HCT116 (cell line): ENCODE results near the gene TMCO5A. TPM values are rescaled to one million over a fixed set of nuclear protein-coding genes. Genes with fewer than 3 reads are reported as not detected.

ENCODE experiments used
- ATAC-seq: fragments of 200-7000 bp; cut with Tn5 transposase; 2 replicates; pipeline ENCODE4 v1.9.1; 2020; ENCODE audit warnings: mild to moderate bottlenecking, moderate library complexity
- BruUV-seq: library from RNA; stranded (reverse); fragments of 400-500 nt; replicated peaks from 2 replicates; lab custom pipeline; 2021; lab: Mats Ljungman, UMichigan
- CTCF ChIA-PET: fragments of 300-600 bp; sonication (Branson Sonifier 250); formaldehyde crosslinking; loops from one replicate; lab custom pipeline; 2021; ENCODE audit warnings: antibody characterized with exemption; lab: Charles Lee
- POLR2A ChIA-PET: fragments of 300-600, 350-600 bp; sonication (Branson Sonifier 250); formaldehyde crosslinking; loops from one replicate; lab custom pipeline; 2021; ENCODE audit warnings: antibody characterized with exemption; lab: Charles Lee
- RAD21 ChIA-PET, 2 experiments: fragments of 300-600 bp; sonication (Branson Sonifier 250); formaldehyde crosslinking; loops; one replicate each; lab custom pipeline; 2023; ENCODE audit warnings: low total read pairs in 2 of 2; ENCODE audit not compliant: uncharacterized antibody in 2 of 2, unreplicated experiment in 2 of 2, low non-redundant PET in 1 of 2; lab: Charles Lee
- DNase-seq: peaks from one replicate; pipeline ENCODE4 v3.0.0-alpha.2; 2010; ENCODE audit warnings: low read depth, low spot score
- H2AFZ ChIP-seq: fragments of 200-600 bp; shearing (Covaris generic), sonication (generic); 2 replicates; pipeline ENCODE4 v1.6.1; 2017; ENCODE audit warnings: low read depth, mixed run types, mixed read lengths, antibody characterized with exemption, low read length; ENCODE audit not compliant: poor library complexity, severe bottlenecking
- H3K27ac ChIP-seq: 2 replicates; pipeline ENCODE4 v1.5.1; 2012; ENCODE audit warnings: low read depth, low read length
- H3K27me3 ChIP-seq: fragments of 200-600 bp; sonication (generic); 2 replicates; pipeline ENCODE4 v1.6.1; 2016; ENCODE audit warnings: mixed run types, low read length, mixed read lengths; ENCODE audit not compliant: insufficient read depth
- H3K36me3 ChIP-seq, 2 experiments: fragments of 200-500 bp in 1 of 2; fragments of 200-600 bp in 1 of 2; sonication (Bioruptor generic) in 1 of 2; sonication (generic) in 1 of 2; 2 replicates each; pipeline versions ENCODE4 v1.5.1 to v1.6.1; 2014 to 2016; ENCODE audit warnings: low read length in 2 of 2, inconsistent platforms in 1 of 2, mixed read lengths in 1 of 2, mixed run types in 1 of 2; ENCODE audit not compliant: insufficient read depth in 2 of 2, control insufficient read depth in 1 of 2
- H3K4me1 ChIP-seq, 2 experiments: fragments of 200-600 bp in 1 of 2; sonication (generic) in 1 of 2; 2 replicates each; pipeline versions ENCODE4 v1.5.1 to v1.6.1; 2012 to 2017; ENCODE audit warnings: low read length in 2 of 2, inconsistent platforms in 1 of 2, mild to moderate bottlenecking in 1 of 2, mixed read lengths in 1 of 2, mixed run types in 1 of 2, moderate library complexity in 1 of 2; ENCODE audit not compliant: insufficient read depth in 2 of 2, control insufficient read depth in 1 of 2
- H3K4me2 ChIP-seq: fragments of 200-600 bp; sonication (generic); 2 replicates; pipeline ENCODE4 v1.6.1; 2017; ENCODE audit warnings: mixed run types, low read length, mixed read lengths
- H3K4me3 ChIP-seq, 2 experiments: fragments of 200-600 bp in 1 of 2; sonication (generic) in 1 of 2; replicated peaks in 1 of 2; 2 replicates each; pipeline ENCODE4 v1.5.1; 2011 to 2016; ENCODE audit warnings: low read length in 2 of 2, control low read depth in 1 of 2, low read depth in 1 of 2, mild to moderate bottlenecking in 1 of 2, mixed read lengths in 1 of 2, mixed run types in 1 of 2
- H3K79me2 ChIP-seq: fragments of 200-600 bp; sonication (generic); 2 replicates; pipeline ENCODE4 v1.6.1; 2017; ENCODE audit warnings: mild to moderate bottlenecking, mixed run types, low read length, moderate library complexity, mixed read lengths; ENCODE audit not compliant: insufficient read depth
- H3K9ac ChIP-seq: fragments of 200-600 bp; sonication (generic); 2 replicates; pipeline ENCODE4 v1.6.1; 2016; ENCODE audit warnings: low read length, mixed read lengths
- H3K9me2 ChIP-seq: fragments of 200-600 bp; sonication (generic), shearing (Covaris generic); 2 replicates; pipeline ENCODE4 v1.6.1; 2017; ENCODE audit warnings: mixed run types, mild to moderate bottlenecking, moderate library complexity; ENCODE audit not compliant: insufficient read depth
- H3K9me3 ChIP-seq, 2 experiments: fragments of 200-500 bp in 1 of 2; fragments of 200-600 bp in 1 of 2; sonication (Bioruptor generic) in 1 of 2; sonication (generic) in 1 of 2; 2 replicates each; pipeline ENCODE4 v1.6.1; 2014 to 2017; ENCODE audit warnings: low read length in 2 of 2, mixed read lengths in 2 of 2, inconsistent platforms in 1 of 2, low read depth in 1 of 2, mild to moderate bottlenecking in 1 of 2, mixed run types in 1 of 2, moderate library complexity in 1 of 2; ENCODE audit not compliant: control insufficient read depth in 1 of 2, insufficient read depth in 1 of 2
- H4K20me1 ChIP-seq: fragments of 200-600 bp; sonication (generic), shearing (Covaris generic); 2 replicates; pipeline ENCODE4 v1.6.1; 2017; ENCODE audit warnings: mixed run types, mild to moderate bottlenecking, moderate library complexity; ENCODE audit not compliant: insufficient read depth
- CBX3 ChIP-seq: IDR thresholded peaks from 2 replicates; pipeline ENCODE4 v1.6.1; 2012; ENCODE audit warnings: low read depth
- CEBPB ChIP-seq: IDR thresholded peaks from 2 replicates; pipeline ENCODE4 v1.6.1; 2012; ENCODE audit warnings: low read depth
- EGR1 ChIP-seq: IDR thresholded peaks from 2 replicates; pipeline ENCODE4 v1.6.1; 2012; ENCODE audit warnings: low read depth
- ELF1 ChIP-seq: IDR thresholded peaks from 2 replicates; pipeline ENCODE4 v1.6.1; 2012; ENCODE audit warnings: low read depth, borderline replicate concordance
- EZH2 ChIP-seq: fragments of 200-600 bp; sonication (generic); IDR thresholded peaks from 2 replicates; pipeline ENCODE4 v1.6.1; 2017; ENCODE audit warnings: antibody characterized with exemption, mixed run types
- EZH2phosphoT487 ChIP-seq: fragments of 200-600 bp; IDR thresholded peaks from 2 replicates; pipeline ENCODE4 v1.6.1; 2018; ENCODE audit warnings: antibody characterized with exemption, borderline replicate concordance
- FOSL1 ChIP-seq: IDR thresholded peaks from 2 replicates; pipeline ENCODE4 v1.6.1; 2012; ENCODE audit warnings: low read depth
- JUND ChIP-seq: IDR thresholded peaks from 2 replicates; pipeline ENCODE4 v1.6.1; 2012
- POLR2A ChIP-seq: IDR thresholded peaks from 2 replicates; pipeline ENCODE4 v1.7.0; 2011; ENCODE audit warnings: borderline replicate concordance; ENCODE audit not compliant: insufficient read depth, insufficient read length; ENCODE audit errors: extremely low read depth
- POLR2AphosphoS5 ChIP-seq: IDR thresholded peaks from 2 replicates; pipeline ENCODE4 v1.6.1; 2011; ENCODE audit warnings: mild to moderate bottlenecking, low read depth, low read length, moderate library complexity
- RAD21 ChIP-seq: IDR thresholded peaks from 2 replicates; pipeline ENCODE4 v1.6.1; 2012; ENCODE audit warnings: low read depth, mild to moderate bottlenecking
- SIN3A ChIP-seq: IDR thresholded peaks from 2 replicates; pipeline ENCODE4 v1.6.1; 2012; ENCODE audit warnings: low read depth
- SP1 ChIP-seq: IDR thresholded peaks from 2 replicates; pipeline ENCODE4 v1.6.1; 2012; ENCODE audit warnings: low read depth
- TCF7L2 ChIP-seq: IDR thresholded peaks from 2 replicates; pipeline ENCODE4 v1.7.0; 2011; ENCODE audit warnings: borderline replicate concordance, inconsistent platforms; ENCODE audit not compliant: insufficient read depth, insufficient read length; ENCODE audit errors: extremely low read depth
- YY1 ChIP-seq: IDR thresholded peaks from 2 replicates; pipeline ENCODE4 v1.6.1; 2011; ENCODE audit warnings: low read length, low read depth, moderate library complexity, mild to moderate bottlenecking; ENCODE audit not compliant: insufficient replicate concordance; ENCODE audit errors: extremely low read depth
- ZNF274 ChIP-seq: fragments of 200-500 bp; sonication (Bioruptor generic); IDR thresholded peaks from 2 replicates; pipeline ENCODE4 v1.6.1; 2014; ENCODE audit warnings: mild to moderate bottlenecking, low read depth, low read length, inconsistent platforms
- intact Hi-C: fragments of 100-400 bp; cut with micrococcal nuclease; formaldehyde crosslinking; loops from 2 replicates; pipeline ENCODE4 v1.10.0; 2022
- total RNA-seq: library from RNA; stranded (reverse); gene quantifications from one replicate; pipeline ENCODE4 v1.2.1, GENCODE V29; 2021; ENCODE audit not compliant: unreplicated experiment
- TF ChIP-seq, protein P1 (sequence below): IDR thresholded peaks from 2 replicates; pipeline ENCODE4 v1.6.1; 2012; ENCODE audit warnings: low read depth
- TF ChIP-seq, protein P2 (sequence below): IDR thresholded peaks from 2 replicates; pipeline ENCODE4 v1.6.1; 2012
- TF ChIP-seq, protein P3 (sequence below), 3 experiments: fragments of 200-600 bp in 1 of 3; sonication (generic) in 1 of 3; IDR thresholded peaks in 2 of 3; conservative IDR thresholded peaks in 1 of 3; 2 replicates each; pipeline ENCODE4 v1.5.1; 2012 to 2017; ENCODE audit warnings: low read depth in 2 of 3, low read length in 2 of 3, antibody characterized with exemption in 1 of 3, borderline replicate concordance in 1 of 3, control low read depth in 1 of 3, mild to moderate bottlenecking in 1 of 3, mixed read lengths in 1 of 3, mixed run types in 1 of 3, moderate library complexity in 1 of 3; ENCODE audit not compliant: insufficient read depth in 1 of 3
- TF ChIP-seq, protein P4 (sequence below): IDR thresholded peaks from 2 replicates; pipeline ENCODE4 v1.6.1; 2011; ENCODE audit warnings: mild to moderate bottlenecking, low read length, moderate library complexity; ENCODE audit not compliant: insufficient replicate concordance; ENCODE audit errors: extremely low read depth

Gene TMCO5A
- total RNA-seq, 1 experiment from 2014 or later, result not detected

DNA sequence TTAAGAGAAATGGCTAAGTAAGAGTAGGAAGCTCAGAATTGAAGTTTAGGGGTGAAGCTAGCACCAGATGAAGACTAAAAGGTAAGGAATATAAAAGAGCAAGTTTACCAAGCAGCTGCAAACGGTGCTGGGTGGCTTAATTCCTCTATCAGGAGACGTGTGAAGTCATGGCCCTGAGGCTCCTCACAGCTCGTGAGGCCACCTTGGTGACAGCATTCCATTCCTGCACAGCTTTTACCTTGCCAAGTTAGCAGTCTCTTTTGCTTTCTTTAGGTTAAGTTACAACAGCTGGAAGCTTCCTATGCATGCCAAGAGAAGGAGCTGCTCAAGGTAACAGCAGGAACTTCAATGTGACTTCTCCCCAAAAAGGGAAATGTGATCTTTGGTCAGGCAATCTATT is 6.4 kb downstream of the TMCO5A start:
- H3K79me2 ChIP-seq, result no peaks in the 10 kb centered on the region
- H2AFZ ChIP-seq, result no peak overlapping the region
- no peaks in the 10 kb centered on the region for H3K9me2 ChIP-seq
- H3K9ac ChIP-seq, result no peak overlapping the region
- H3K9me3 ChIP-seq, result no peaks in the 10 kb centered on the region
- H3K4me3 ChIP-seq, result no peak overlapping the region
- intact Hi-C loops, result no loop called here
- H4K20me1 ChIP-seq, result no peaks in the 10 kb centered on the region
- ChIA-PET RAD21 (no interaction called here), POLR2A (no interaction called here), CTCF (no interaction called here)
- H3K4me1 ChIP-seq, result no peaks in the 10 kb centered on the region
- TF ChIP-seq, protein P1, sequence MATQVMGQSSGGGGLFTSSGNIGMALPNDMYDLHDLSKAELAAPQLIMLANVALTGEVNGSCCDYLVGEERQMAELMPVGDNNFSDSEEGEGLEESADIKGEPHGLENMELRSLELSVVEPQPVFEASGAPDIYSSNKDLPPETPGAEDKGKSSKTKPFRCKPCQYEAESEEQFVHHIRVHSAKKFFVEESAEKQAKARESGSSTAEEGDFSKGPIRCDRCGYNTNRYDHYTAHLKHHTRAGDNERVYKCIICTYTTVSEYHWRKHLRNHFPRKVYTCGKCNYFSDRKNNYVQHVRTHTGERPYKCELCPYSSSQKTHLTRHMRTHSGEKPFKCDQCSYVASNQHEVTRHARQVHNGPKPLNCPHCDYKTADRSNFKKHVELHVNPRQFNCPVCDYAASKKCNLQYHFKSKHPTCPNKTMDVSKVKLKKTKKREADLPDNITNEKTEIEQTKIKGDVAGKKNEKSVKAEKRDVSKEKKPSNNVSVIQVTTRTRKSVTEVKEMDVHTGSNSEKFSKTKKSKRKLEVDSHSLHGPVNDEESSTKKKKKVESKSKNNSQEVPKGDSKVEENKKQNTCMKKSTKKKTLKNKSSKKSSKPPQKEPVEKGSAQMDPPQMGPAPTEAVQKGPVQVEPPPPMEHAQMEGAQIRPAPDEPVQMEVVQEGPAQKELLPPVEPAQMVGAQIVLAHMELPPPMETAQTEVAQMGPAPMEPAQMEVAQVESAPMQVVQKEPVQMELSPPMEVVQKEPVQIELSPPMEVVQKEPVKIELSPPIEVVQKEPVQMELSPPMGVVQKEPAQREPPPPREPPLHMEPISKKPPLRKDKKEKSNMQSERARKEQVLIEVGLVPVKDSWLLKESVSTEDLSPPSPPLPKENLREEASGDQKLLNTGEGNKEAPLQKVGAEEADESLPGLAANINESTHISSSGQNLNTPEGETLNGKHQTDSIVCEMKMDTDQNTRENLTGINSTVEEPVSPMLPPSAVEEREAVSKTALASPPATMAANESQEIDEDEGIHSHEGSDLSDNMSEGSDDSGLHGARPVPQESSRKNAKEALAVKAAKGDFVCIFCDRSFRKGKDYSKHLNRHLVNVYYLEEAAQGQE, result no peak
- no peak for TF ChIP-seq ELF1
- TF ChIP-seq RAD21, result no peak
- TF ChIP-seq YY1, result no peak
- no peak for TF ChIP-seq POLR2AphosphoS5
- TF ChIP-seq POLR2A, result no peak
- TF ChIP-seq SP1, result no peak
- no peak for TF ChIP-seq EZH2phosphoT487
- no peak for TF ChIP-seq SIN3A
- no peak for TF ChIP-seq EZH2
- TF ChIP-seq, protein P2, sequence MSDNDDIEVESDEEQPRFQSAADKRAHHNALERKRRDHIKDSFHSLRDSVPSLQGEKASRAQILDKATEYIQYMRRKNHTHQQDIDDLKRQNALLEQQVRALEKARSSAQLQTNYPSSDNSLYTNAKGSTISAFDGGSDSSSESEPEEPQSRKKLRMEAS, result no peak
- TF ChIP-seq, protein P3, sequence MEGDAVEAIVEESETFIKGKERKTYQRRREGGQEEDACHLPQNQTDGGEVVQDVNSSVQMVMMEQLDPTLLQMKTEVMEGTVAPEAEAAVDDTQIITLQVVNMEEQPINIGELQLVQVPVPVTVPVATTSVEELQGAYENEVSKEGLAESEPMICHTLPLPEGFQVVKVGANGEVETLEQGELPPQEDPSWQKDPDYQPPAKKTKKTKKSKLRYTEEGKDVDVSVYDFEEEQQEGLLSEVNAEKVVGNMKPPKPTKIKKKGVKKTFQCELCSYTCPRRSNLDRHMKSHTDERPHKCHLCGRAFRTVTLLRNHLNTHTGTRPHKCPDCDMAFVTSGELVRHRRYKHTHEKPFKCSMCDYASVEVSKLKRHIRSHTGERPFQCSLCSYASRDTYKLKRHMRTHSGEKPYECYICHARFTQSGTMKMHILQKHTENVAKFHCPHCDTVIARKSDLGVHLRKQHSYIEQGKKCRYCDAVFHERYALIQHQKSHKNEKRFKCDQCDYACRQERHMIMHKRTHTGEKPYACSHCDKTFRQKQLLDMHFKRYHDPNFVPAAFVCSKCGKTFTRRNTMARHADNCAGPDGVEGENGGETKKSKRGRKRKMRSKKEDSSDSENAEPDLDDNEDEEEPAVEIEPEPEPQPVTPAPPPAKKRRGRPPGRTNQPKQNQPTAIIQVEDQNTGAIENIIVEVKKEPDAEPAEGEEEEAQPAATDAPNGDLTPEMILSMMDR (IDR thresholded peaks at IDR 0.05 in 2 of 3, conservative IDR thresholded peaks at IDR 0.05 in 1 of 3; ENCODE audit: borderline replicate concordance in 1 of 3, insufficient read depth in 1 of 3, low read depth in 2 of 3, low read length in 2 of 3), result no peak
- TF ChIP-seq EGR1, result no peak
- no peak for TF ChIP-seq CBX3
- no peak for TF ChIP-seq CEBPB
- no peak for TF ChIP-seq FOSL1
- TF ChIP-seq JUND, result no peak
- TF ChIP-seq TCF7L2, result no peak
- TF ChIP-seq ZNF274, result no peak
- TF ChIP-seq, protein P4, sequence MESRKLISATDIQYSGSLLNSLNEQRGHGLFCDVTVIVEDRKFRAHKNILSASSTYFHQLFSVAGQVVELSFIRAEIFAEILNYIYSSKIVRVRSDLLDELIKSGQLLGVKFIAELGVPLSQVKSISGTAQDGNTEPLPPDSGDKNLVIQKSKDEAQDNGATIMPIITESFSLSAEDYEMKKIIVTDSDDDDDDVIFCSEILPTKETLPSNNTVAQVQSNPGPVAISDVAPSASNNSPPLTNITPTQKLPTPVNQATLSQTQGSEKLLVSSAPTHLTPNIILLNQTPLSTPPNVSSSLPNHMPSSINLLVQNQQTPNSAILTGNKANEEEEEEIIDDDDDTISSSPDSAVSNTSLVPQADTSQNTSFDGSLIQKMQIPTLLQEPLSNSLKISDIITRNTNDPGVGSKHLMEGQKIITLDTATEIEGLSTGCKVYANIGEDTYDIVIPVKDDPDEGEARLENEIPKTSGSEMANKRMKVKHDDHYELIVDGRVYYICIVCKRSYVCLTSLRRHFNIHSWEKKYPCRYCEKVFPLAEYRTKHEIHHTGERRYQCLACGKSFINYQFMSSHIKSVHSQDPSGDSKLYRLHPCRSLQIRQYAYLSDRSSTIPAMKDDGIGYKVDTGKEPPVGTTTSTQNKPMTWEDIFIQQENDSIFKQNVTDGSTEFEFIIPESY, result no peak
- H3K27ac ChIP-seq, result no peak overlapping the region
- peaks cover 6% of the 10 kb centered on the region; the same call in 1 of the 2 replicates for H3K27me3 ChIP-seq
- DNase-seq (no peak), ATAC-seq (no peak)
- no peak overlapping the region for H3K4me2 ChIP-seq
- no TSS peak for BruUV-seq
- no peaks in the 10 kb centered on the region for H3K36me3 ChIP-seq
